Esophagus squamous epithelium (tissue), 4 donors: ENCODE data around the gene CENPO. TPM values are rescaled to one million over a fixed set of nuclear protein-coding genes. Genes with fewer than 3 reads are reported as not detected.

Experiments
- total RNA-seq, 4 donors: library from RNA; depleted of rRNA; stranded (reverse); fragments of >200 nt; gene quantifications; one replicate each; pipeline ENCODE4 v1.1.0, GENCODE V29; 2016

CENPO gene
- total RNA-seq, 4 donors from 2014 or later, result 3.5 to 12.2 (median 6.4) TPM

Other genes starting within 250 kb of the CENPO start
- 10 to 100 TPM; 22.6 to 41.8 (median 25.8) TPM for gene PTRHD1, start within 50 bp of the CENPO start, total RNA-seq
- 10 to 100 TPM; 14.8 to 48.3 (median 34.3) TPM for gene ADCY3, start 126.8 kb downstream of the CENPO start, total RNA-seq
- gene DNAJC27, start 178.5 kb downstream of the CENPO start, total RNA-seq, result 1 to 10 TPM; 2.1 to 4.6 (median 4.2) TPM
- gene EFR3B, start 248.7 kb downstream of the CENPO start, total RNA-seq, result 1 to 10 TPM in 1 of 4 donors, under 1 TPM in 3; under 0.01 to 1.4 (median 0.32) TPM